Activated CD8-positive, alpha-beta memory T cell treated with anti-CD3 and anti-CD28 coated beads, Interleukin-2, amount 50 U/mL, for 1 hour (primary cell): ENCODE results near the gene PPP4C.

Experiments used
- DNase-seq: peaks from one replicate; pipeline ENCODE4 v3.0.0-alpha.2; 2020; ENCODE audit errors: extremely low read depth

Gene PPP4C

GRCh38 chr16:30082545-30083090, 6.8 kb downstream of the PPP4C start:
- DNase-seq, result no peak

- no peak for DNase-seq
These were observed 7.6 kb downstream of the PPP4C start for GRCh38 chr16:30083216-30084055.

- no peak for DNase-seq
These were observed 8.5 kb downstream of the PPP4C start for GRCh38 chr16:30084096-30084815.

- no peak for DNase-seq
These were observed 9.0 kb downstream of the PPP4C start for GRCh38 chr16:30084816-30085159.

GRCh38 chr16:30085247-30085646, 9.5 kb downstream of the PPP4C start:
- DNase-seq, result no peak

GRCh38 chr16:30085820-30086219, 10.0 kb downstream of the PPP4C start:
- DNase-seq, result no peak

GRCh38 chr16:30086291-30087140, 10.7 kb downstream of the PPP4C start:
- DNase-seq, result no peak

GRCh38 chr16:30087181-30087898, 11.5 kb downstream of the PPP4C start:
- DNase-seq, result no peak

GRCh38 chr16:30088237-30088831, 12.5 kb downstream of the PPP4C start:
- no peak for DNase-seq

GRCh38 chr16:30088832-30089624, 13.2 kb downstream of the PPP4C start:
- DNase-seq, result no peak

- no peak for DNase-seq
These were observed 15.0 kb downstream of the PPP4C start for GRCh38 chr16:30090610-30091331.

GRCh38 chr16:30091474-30092372, 15.9 kb downstream of the PPP4C start, which contains the start of gene TBX6:
TBX6 (minus strand) TSS chr16:30091924; CDS start chr16:30091193, 731 bp downstream.
- DNase-seq, result peak; percentile 72

GRCh38 chr16:30092373-30093010, 16.7 kb downstream of the PPP4C start:
- no peak for DNase-seq

GRCh38 chr16:30094541-30095165, 18.9 kb downstream of the PPP4C start:
- no peak for DNase-seq

GRCh38 chr16:30095166-30096078, 19.6 kb downstream of the PPP4C start:
- DNase-seq, result no peak
